KMS-11 (cell line): ENCODE measurements around the gene SETBP1.

Experiments
- H2AFZ ChIP-seq: fragments of 200-600 bp; sonication (generic); 2 replicates; pipeline ENCODE4 v1.6.1; 2016; ENCODE audit warnings: antibody characterized with exemption, mixed run types, low read depth
- H3K27ac ChIP-seq: fragments of 200-600 bp; sonication (generic); 2 replicates; pipeline ENCODE4 v1.6.1; 2016; ENCODE audit warnings: mild to moderate bottlenecking, mixed run types
- H3K27me3 ChIP-seq: fragments of 200-600 bp; sonication (generic); 2 replicates; pipeline ENCODE4 v1.6.1; 2017; ENCODE audit warnings: mild to moderate bottlenecking, low read depth, mixed run types, moderate library complexity; ENCODE audit not compliant: insufficient read depth
- H3K36me3 ChIP-seq: fragments of 200-600 bp; sonication (generic); 2 replicates; pipeline ENCODE4 v1.6.1; 2017; ENCODE audit warnings: mild to moderate bottlenecking, mixed run types; ENCODE audit not compliant: insufficient read depth
- H3K4me1 ChIP-seq: fragments of 200-600 bp; sonication (generic); 2 replicates; pipeline ENCODE4 v1.6.1; 2016; ENCODE audit warnings: mild to moderate bottlenecking, low read depth, mixed run types; ENCODE audit not compliant: poor library complexity, severe bottlenecking
- H3K4me2 ChIP-seq: fragments of 200-600 bp; sonication (generic); 2 replicates; pipeline ENCODE4 v1.7.0; 2016; ENCODE audit warnings: mild to moderate bottlenecking, mixed run types
- H3K4me3 ChIP-seq: fragments of 200-600 bp; sonication (generic); IDR thresholded peaks from 2 replicates; pipeline ENCODE4 v1.6.1; 2017; ENCODE audit warnings: low read depth, low read length, mixed read lengths; ENCODE audit not compliant: insufficient read depth
- H3K79me2 ChIP-seq: fragments of 200-600 bp; sonication (generic); 2 replicates; pipeline ENCODE4 v1.6.1; 2016; ENCODE audit warnings: low read depth, mixed run types; ENCODE audit not compliant: insufficient read depth
- H3K9ac ChIP-seq: fragments of 200-600 bp; sonication (generic); 2 replicates; pipeline ENCODE4 v1.6.1; 2016; ENCODE audit warnings: mild to moderate bottlenecking, mixed run types
- H4K20me1 ChIP-seq: fragments of 200-600 bp; sonication (generic); 2 replicates; pipeline ENCODE4 v1.6.1; 2016; ENCODE audit warnings: mild to moderate bottlenecking, mixed run types; ENCODE audit not compliant: insufficient read depth
- TF ChIP-seq, protein P1 (sequence below): fragments of 200-600 bp; sonication (generic); conservative IDR thresholded peaks from 2 replicates; pipeline ENCODE4 v1.6.1; 2017; ENCODE audit warnings: low read depth, mild to moderate bottlenecking, antibody characterized with exemption, low read length, moderate library complexity, mixed read lengths

Gene SETBP1

DNA sequence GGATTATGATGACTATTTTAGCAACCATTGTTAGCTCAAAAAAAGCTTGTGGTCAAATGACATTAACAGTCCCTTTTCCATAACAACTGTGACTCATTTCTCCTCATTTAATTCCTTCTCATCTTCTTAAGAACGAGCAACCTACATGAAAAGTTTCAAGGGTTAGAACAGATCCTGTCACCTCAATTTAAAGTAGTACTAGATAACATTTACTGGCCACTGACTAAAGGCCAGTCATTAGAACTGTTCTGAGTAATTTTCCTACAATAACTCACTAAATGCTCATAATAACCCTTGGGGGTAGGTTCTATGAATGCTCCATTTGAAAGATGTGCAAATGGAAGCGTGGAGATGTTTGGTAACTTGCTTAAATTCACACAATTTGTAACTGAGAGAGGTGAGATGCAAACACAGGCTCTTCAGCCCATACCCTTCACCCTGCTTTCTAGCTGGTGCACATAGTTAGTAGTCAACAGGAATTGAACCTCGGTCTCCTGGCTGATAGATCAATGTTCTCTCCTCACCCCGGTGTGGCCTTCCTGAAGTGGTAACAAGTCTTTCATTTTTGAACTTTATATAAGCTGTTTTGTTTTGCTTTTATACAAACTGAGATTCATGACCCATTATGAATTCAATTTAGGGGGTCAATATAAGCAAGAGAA is 212.5 kb downstream of the SETBP1 start:
- H3K4me2 ChIP-seq: peak overlapping the region; percentile 28
- H3K36me3 ChIP-seq: no peaks in the 10 kb centered on the region
- H2AFZ ChIP-seq: no peak overlapping the region
- no peak overlapping the region for H3K9ac ChIP-seq
- no peak overlapping the region for H3K4me3 ChIP-seq
- TF ChIP-seq, protein P1, sequence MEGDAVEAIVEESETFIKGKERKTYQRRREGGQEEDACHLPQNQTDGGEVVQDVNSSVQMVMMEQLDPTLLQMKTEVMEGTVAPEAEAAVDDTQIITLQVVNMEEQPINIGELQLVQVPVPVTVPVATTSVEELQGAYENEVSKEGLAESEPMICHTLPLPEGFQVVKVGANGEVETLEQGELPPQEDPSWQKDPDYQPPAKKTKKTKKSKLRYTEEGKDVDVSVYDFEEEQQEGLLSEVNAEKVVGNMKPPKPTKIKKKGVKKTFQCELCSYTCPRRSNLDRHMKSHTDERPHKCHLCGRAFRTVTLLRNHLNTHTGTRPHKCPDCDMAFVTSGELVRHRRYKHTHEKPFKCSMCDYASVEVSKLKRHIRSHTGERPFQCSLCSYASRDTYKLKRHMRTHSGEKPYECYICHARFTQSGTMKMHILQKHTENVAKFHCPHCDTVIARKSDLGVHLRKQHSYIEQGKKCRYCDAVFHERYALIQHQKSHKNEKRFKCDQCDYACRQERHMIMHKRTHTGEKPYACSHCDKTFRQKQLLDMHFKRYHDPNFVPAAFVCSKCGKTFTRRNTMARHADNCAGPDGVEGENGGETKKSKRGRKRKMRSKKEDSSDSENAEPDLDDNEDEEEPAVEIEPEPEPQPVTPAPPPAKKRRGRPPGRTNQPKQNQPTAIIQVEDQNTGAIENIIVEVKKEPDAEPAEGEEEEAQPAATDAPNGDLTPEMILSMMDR: no peak
- H3K79me2 ChIP-seq: peaks cover 14% of the 10 kb centered on the region; the same call in 1 of the 2 replicates
- H3K27me3 ChIP-seq: no peaks in the 10 kb centered on the region
- H3K4me1 ChIP-seq: peaks cover 30% of the 10 kb centered on the region
- no peak overlapping the region for H3K27ac ChIP-seq
- H4K20me1 ChIP-seq: no peaks in the 10 kb centered on the region

DNA sequence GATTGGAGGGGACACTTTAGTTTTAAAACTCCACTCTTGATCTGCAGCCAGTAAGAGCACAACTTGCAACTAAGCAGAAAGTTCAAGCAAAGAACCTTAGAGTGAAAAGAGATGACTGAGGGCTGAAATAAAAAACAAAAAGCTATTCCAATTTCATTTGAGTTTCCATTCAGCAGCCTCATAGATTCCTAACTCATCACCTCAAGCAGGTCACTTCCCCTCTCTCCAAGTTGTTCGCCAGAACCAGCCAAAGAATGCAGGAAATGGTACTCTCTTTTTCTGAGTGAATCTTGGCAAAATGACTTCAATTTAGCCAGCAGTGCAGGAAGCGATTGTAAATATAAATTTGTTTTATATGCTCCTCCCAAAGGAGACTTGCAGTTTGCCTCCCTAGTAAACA is 213.3 kb downstream of the SETBP1 start:
- H3K36me3 ChIP-seq: no peaks in the 10 kb centered on the region
- H3K27me3 ChIP-seq: no peaks in the 10 kb centered on the region
- H3K9ac ChIP-seq: no peak overlapping the region
- no peak overlapping the region for H2AFZ ChIP-seq
- no peak overlapping the region for H3K27ac ChIP-seq
- no peak overlapping the region for H3K4me3 ChIP-seq
- peaks cover 30% of the 10 kb centered on the region for H3K4me1 ChIP-seq
- H3K79me2 ChIP-seq: peaks cover 14% of the 10 kb centered on the region; the same call in 1 of the 2 replicates
- H4K20me1 ChIP-seq: no peaks in the 10 kb centered on the region
- peak overlapping the region; percentile 28 for H3K4me2 ChIP-seq
- TF ChIP-seq, protein P1: no peak

DNA sequence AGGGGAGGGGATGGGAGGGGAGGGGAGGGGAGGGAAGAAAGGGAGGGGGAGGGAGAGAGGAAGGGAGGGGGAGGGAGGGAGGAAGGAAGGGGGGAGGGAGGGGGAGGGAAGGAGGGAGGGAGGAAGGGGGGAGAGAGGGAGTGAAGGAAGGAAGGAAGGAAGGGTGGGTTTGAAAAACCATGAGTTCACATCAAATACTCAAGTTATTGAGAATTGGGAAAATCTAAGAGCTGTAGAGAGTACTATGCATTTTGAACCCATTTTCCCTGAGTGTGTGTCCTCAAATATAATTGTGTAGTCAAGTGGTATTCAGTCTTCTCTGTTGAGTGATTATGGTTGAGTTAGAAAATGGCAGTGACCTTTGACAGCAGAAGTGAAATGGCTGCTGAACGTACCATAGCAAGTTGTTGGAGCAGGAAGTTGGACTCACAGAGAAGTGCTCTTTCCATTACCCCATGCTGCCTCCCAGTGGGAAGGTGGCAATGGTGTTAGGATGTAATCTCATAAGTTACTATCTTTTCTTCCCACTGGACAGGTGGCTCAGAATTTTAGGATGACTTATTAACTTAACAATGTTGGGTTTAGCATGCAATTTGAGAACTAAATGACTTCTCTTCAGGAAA is 214.6 kb downstream of the SETBP1 start:
- no peaks in the 10 kb centered on the region for H4K20me1 ChIP-seq
- H3K36me3 ChIP-seq: no peaks in the 10 kb centered on the region
- peaks cover 31% of the 10 kb centered on the region for H3K4me1 ChIP-seq
- H3K79me2 ChIP-seq: peaks cover 14% of the 10 kb centered on the region; the same call in 1 of the 2 replicates
- no peaks in the 10 kb centered on the region for H3K27me3 ChIP-seq
- H3K4me2 ChIP-seq: no peak overlapping the region
- no peak overlapping the region for H3K9ac ChIP-seq
- no peak overlapping the region for H2AFZ ChIP-seq
- H3K27ac ChIP-seq: no peak overlapping the region
- no peak overlapping the region for H3K4me3 ChIP-seq
- TF ChIP-seq, protein P1: no peak

- H3K79me2 ChIP-seq: peaks cover 7% of the 10 kb centered on the region; the same call in 1 of the 2 replicates
- no peak overlapping the region for H3K9ac ChIP-seq
- H3K4me3 ChIP-seq: no peak overlapping the region
- H2AFZ ChIP-seq: no peak overlapping the region
- no peak overlapping the region for H3K27ac ChIP-seq
- H3K4me1 ChIP-seq: peaks cover 41% of the 10 kb centered on the region
- H4K20me1 ChIP-seq: no peaks in the 10 kb centered on the region
- H3K27me3 ChIP-seq: no peaks in the 10 kb centered on the region
- TF ChIP-seq, protein P1: no peak
- no peaks in the 10 kb centered on the region for H3K36me3 ChIP-seq
- H3K4me2 ChIP-seq: no peak overlapping the region
Measured at GRCh38 chr18:44896846-44897245, 216.2 kb downstream of the SETBP1 start.
